WTC11 (cell line): Measurements from ENCODE around the gene CSRP3. TPM values are rescaled to one million over a fixed set of nuclear protein-coding genes. Genes with fewer than 3 reads are reported as not detected.

ENCODE experiments used
- ATAC-seq: fragments of 200-7000 bp; cut with Tn5 transposase; 2 replicates; pipeline ENCODE4 v1.10.0; 2021; ENCODE audit warnings: mild to moderate bottlenecking, moderate library complexity
- CTCF ChIA-PET: fragments of 300-600 bp; sonication (Branson Sonifier 250); formaldehyde crosslinking; loops from one replicate; lab custom pipeline; 2021; ENCODE audit warnings: antibody characterized with exemption; lab: Charles Lee
- POLR2A ChIA-PET: fragments of 350-600 bp; sonication (Branson Sonifier 250); formaldehyde crosslinking; loops from one replicate; lab custom pipeline; 2021; ENCODE audit warnings: antibody characterized with exemption; lab: Charles Lee
- DNase-seq: peaks from one replicate; pipeline ENCODE4 v3.0.0; 2021; ENCODE audit warnings: low spot score
- H3K27ac Mint-ChIP-seq: 2 replicates; pipeline ENCODE4 v1.8.0; 2021; ENCODE audit warnings: mixed read lengths
- H3K27me3 Mint-ChIP-seq: 2 replicates; pipeline ENCODE4 v1.8.0; 2021; ENCODE audit warnings: low read depth, mild to moderate bottlenecking, moderate library complexity, mixed read lengths
- H3K36me3 Mint-ChIP-seq: 2 replicates; pipeline ENCODE4 v1.8.0; 2021; ENCODE audit warnings: mixed read lengths
- H3K4me1 Mint-ChIP-seq: 2 replicates; pipeline ENCODE4 v1.8.0; 2022; ENCODE audit warnings: mixed read lengths
- H3K4me3 Mint-ChIP-seq: 2 replicates; pipeline ENCODE4 v1.8.0; 2021; ENCODE audit warnings: mild to moderate bottlenecking, moderate library complexity, mixed read lengths
- H3K9me3 Mint-ChIP-seq: 2 replicates; pipeline ENCODE4 v1.8.0; 2021; ENCODE audit warnings: mixed read lengths
- ELF4 ChIP-seq: sonication (generic); formaldehyde crosslinking; IDR thresholded peaks from 2 replicates; pipeline ENCODE4 v1.8.1; 2022; ENCODE audit warnings: low read depth, mild to moderate bottlenecking, moderate library complexity, missing genetic modification reagents
- EMX1 ChIP-seq: fragments of 250-450 bp; sonication (Bioruptor Pico); IDR thresholded peaks from 2 replicates; pipeline ENCODE4 v1.8.0; 2021; ENCODE audit warnings: mild to moderate bottlenecking
- FOXK1 ChIP-seq: sonication (generic); formaldehyde crosslinking; IDR thresholded peaks from 2 replicates; pipeline ENCODE4 v1.8.0; 2022; ENCODE audit warnings: mild to moderate bottlenecking, moderate library complexity, missing genetic modification reagents
- IRF2 ChIP-seq: sonication (generic); formaldehyde crosslinking; IDR thresholded peaks from 2 replicates; pipeline ENCODE4 v1.8.0; 2022; ENCODE audit warnings: low read depth, missing genetic modification reagents, borderline replicate concordance
- JUN ChIP-seq: sonication (generic); formaldehyde crosslinking; IDR thresholded peaks from 2 replicates; pipeline ENCODE4 v1.8.0; 2023; ENCODE audit warnings: mild to moderate bottlenecking, missing genetic modification reagents
- MYBL2 ChIP-seq: sonication (generic); formaldehyde crosslinking; IDR thresholded peaks from 2 replicates; pipeline ENCODE4 v1.8.1; 2023; ENCODE audit warnings: mild to moderate bottlenecking, moderate library complexity, missing genetic modification reagents
- NFATC4 ChIP-seq: fragments of 250-450 bp; sonication (Bioruptor Pico); IDR thresholded peaks from 2 replicates; pipeline ENCODE4 v1.9.0; 2021; ENCODE audit warnings: mild to moderate bottlenecking
- OVOL2 ChIP-seq: fragments of 250-450 bp; sonication (Bioruptor Pico); IDR thresholded peaks from 2 replicates; pipeline ENCODE4 v1.9.0; 2021; ENCODE audit warnings: mild to moderate bottlenecking, borderline replicate concordance
- ZNF138 ChIP-seq: sonication (generic); formaldehyde crosslinking; conservative IDR thresholded peaks from 2 replicates; pipeline ENCODE4 v1.8.1; 2022; ENCODE audit warnings: mild to moderate bottlenecking, moderate library complexity, missing genetic modification reagents
- ZNF317 ChIP-seq: sonication (generic); formaldehyde crosslinking; IDR thresholded peaks from 2 replicates; pipeline ENCODE4 v1.8.1; 2023; ENCODE audit warnings: low read depth, mild to moderate bottlenecking, moderate library complexity, missing genetic modification reagents, borderline replicate concordance
- ZNF396 ChIP-seq: fragments of 250-450 bp; sonication (Bioruptor Pico); IDR thresholded peaks from 2 replicates; pipeline ENCODE4 v1.8.0; 2021; ENCODE audit warnings: mild to moderate bottlenecking, moderate library complexity, borderline replicate concordance
- ZNF423 ChIP-seq: fragments of 250-450 bp; sonication (Bioruptor Pico); IDR thresholded peaks from 2 replicates; pipeline ENCODE4 v2.1.2; 2022; ENCODE audit warnings: mild to moderate bottlenecking, moderate library complexity
- total RNA-seq: library from RNA; stranded (reverse); gene quantifications from 3 replicates; pipeline ENCODE4 v1.2.3, GENCODE V29; 2021
- TF ChIP-seq, protein P1 (sequence below): sonication (generic); formaldehyde crosslinking; IDR thresholded peaks from 2 replicates; pipeline ENCODE4 v1.8.1; 2023; ENCODE audit warnings: mild to moderate bottlenecking, missing genetic modification reagents, borderline replicate concordance
- TF ChIP-seq, protein P2 (sequence below): sonication (generic); formaldehyde crosslinking; IDR thresholded peaks from 2 replicates; pipeline ENCODE4 v1.8.1; 2022; ENCODE audit warnings: mild to moderate bottlenecking, missing genetic modification reagents, moderate library complexity, borderline replicate concordance
- TF ChIP-seq, protein P3 (sequence below): fragments of 250-450 bp; sonication (Bioruptor Pico); IDR thresholded peaks from 2 replicates; pipeline ENCODE4 v1.9.0; 2021; ENCODE audit warnings: moderate library complexity, mild to moderate bottlenecking, inconsistent platforms, borderline replicate concordance
- TF ChIP-seq, protein P4 (sequence below): sonication (generic); formaldehyde crosslinking; IDR thresholded peaks from 2 replicates; pipeline ENCODE4 v1.8.1; 2022; ENCODE audit warnings: missing genetic modification reagents, borderline replicate concordance
- TF ChIP-seq, protein P5 (sequence below): sonication (generic); formaldehyde crosslinking; IDR thresholded peaks from 2 replicates; pipeline ENCODE4 v1.8.0; 2022; ENCODE audit warnings: mild to moderate bottlenecking, missing genetic modification reagents
- TF ChIP-seq, protein P6 (sequence below): sonication (generic); formaldehyde crosslinking; IDR thresholded peaks from 2 replicates; pipeline ENCODE4 v1.8.0; 2022; ENCODE audit warnings: mild to moderate bottlenecking, missing genetic modification reagents

Gene CSRP3
- total RNA-seq, 1 experiment from 2014 or later = not detected

DNA sequence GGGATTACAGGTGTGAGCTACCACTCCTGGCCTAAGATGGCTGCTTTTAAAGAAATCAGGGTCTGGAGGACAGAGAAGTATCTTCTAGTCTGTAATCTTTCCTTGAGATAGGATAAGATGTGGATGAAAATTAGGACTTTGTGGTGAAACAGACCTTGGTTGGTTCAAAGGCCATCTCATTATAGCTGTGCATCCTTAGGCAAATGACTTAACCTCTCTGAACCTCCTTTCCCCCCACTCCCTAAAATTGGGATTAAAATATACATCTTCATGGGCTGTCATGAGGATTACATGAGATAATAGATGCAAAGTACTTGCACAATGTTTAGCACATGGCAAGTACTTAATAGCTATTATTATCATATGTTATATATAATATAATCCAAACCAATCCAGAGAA, 49.8 kb upstream of the CSRP3 start (continued):
- TF ChIP-seq, protein P1, sequence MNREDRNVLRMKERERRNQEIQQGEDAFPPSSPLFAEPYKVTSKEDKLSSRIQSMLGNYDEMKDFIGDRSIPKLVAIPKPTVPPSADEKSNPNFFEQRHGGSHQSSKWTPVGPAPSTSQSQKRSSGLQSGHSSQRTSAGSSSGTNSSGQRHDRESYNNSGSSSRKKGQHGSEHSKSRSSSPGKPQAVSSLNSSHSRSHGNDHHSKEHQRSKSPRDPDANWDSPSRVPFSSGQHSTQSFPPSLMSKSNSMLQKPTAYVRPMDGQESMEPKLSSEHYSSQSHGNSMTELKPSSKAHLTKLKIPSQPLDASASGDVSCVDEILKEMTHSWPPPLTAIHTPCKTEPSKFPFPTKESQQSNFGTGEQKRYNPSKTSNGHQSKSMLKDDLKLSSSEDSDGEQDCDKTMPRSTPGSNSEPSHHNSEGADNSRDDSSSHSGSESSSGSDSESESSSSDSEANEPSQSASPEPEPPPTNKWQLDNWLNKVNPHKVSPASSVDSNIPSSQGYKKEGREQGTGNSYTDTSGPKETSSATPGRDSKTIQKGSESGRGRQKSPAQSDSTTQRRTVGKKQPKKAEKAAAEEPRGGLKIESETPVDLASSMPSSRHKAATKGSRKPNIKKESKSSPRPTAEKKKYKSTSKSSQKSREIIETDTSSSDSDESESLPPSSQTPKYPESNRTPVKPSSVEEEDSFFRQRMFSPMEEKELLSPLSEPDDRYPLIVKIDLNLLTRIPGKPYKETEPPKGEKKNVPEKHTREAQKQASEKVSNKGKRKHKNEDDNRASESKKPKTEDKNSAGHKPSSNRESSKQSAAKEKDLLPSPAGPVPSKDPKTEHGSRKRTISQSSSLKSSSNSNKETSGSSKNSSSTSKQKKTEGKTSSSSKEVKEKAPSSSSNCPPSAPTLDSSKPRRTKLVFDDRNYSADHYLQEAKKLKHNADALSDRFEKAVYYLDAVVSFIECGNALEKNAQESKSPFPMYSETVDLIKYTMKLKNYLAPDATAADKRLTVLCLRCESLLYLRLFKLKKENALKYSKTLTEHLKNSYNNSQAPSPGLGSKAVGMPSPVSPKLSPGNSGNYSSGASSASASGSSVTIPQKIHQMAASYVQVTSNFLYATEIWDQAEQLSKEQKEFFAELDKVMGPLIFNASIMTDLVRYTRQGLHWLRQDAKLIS (CRISPR knock-in tag) = no peak
- TF ChIP-seq, protein P2, sequence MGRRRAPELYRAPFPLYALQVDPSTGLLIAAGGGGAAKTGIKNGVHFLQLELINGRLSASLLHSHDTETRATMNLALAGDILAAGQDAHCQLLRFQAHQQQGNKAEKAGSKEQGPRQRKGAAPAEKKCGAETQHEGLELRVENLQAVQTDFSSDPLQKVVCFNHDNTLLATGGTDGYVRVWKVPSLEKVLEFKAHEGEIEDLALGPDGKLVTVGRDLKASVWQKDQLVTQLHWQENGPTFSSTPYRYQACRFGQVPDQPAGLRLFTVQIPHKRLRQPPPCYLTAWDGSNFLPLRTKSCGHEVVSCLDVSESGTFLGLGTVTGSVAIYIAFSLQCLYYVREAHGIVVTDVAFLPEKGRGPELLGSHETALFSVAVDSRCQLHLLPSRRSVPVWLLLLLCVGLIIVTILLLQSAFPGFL (CRISPR knock-in tag) = no peak
- TF ChIP-seq MYBL2 (CRISPR knock-in tag) (no peak), NFATC4 (CRISPR knock-in tag) (no peak), ZNF138 (CRISPR knock-in tag) (no peak)
- TF ChIP-seq, all 79 proteins: peak for 0

DNA sequence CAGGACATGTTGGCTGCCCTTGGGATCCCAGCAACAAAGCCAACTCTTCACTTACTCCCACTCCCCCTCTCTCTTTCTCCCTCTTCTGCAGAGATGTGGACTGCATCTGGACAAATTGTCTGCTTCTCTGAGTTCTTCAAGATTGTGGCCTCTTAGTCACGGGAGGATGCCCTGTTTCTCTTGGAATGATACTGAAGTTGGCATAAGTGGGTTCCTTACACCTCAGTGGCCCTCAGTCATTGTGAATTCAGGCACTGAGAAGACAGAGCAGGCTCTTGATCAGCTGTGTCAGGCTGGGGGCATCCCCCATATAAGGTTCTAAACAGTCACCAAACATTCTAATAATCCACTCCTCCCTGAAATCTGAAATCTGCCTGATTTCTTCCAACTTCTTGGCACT, 45.0 kb upstream of the CSRP3 start:
- no peak for ATAC-seq
- DNase-seq = no peak
- peaks cover 2% of the 10 kb centered on the region for H3K4me1 Mint-ChIP-seq
- POLR2A ChIA-PET = no interaction called here
- no peak overlapping the region for H3K4me3 Mint-ChIP-seq
- TF ChIP-seq OVOL2 = no peak
- TF ChIP-seq, all 79 proteins: peak for 0
- Mint-ChIP-seq H3K9me3 (peaks cover 34% of the 10 kb centered on the region), H3K27me3 (peaks cover 49% of the 10 kb centered on the region), H3K27ac (no peak overlapping the region), H3K36me3 (peaks cover 15% of the 10 kb centered on the region)
- CTCF ChIA-PET = interaction anchor here (0.6 to 2.9 kb wide), 2 partner anchors 13 to 175 kb away, joined by 3 to 11 read pairs; no protein-coding TSS in a partner anchor

DNA sequence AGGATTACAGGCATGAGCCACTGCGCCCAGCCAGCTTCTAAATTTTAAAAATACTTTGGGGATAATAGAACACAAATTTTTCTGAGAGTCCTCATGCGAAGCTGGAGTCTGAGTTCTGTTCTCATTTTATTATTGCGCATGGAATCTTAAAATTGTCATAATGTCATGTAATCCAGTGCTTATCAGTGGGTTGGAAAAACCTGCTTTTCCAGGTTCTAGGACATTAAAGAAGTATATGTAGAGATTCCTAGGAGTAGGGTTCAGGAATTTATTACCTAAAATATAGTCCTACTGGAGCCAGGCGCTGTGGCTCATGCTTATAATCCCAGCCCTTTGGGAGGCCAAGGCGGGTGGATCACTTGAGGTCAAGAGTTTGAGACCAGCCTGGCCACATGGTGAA, 43.6 kb upstream of the CSRP3 start:
- CTCF ChIA-PET = interaction anchor here (2.9 kb wide), 1 partner anchor 14 kb away, joined by 11 read pairs; no protein-coding TSS in a partner anchor
- Mint-ChIP-seq H3K27me3 (peaks cover 50% of the 10 kb centered on the region), H3K4me1 (peaks cover 2% of the 10 kb centered on the region), H3K4me3 (no peak overlapping the region), H3K27ac (no peak overlapping the region), H3K9me3 (peaks cover 31% of the 10 kb centered on the region), H3K36me3 (peaks cover 15% of the 10 kb centered on the region)
- ATAC-seq = no peak
- POLR2A ChIA-PET = no interaction called here
- DNase-seq = no peak
- TF ChIP-seq FOXK1 (CRISPR knock-in tag) = no peak
- TF ChIP-seq, protein P3, sequence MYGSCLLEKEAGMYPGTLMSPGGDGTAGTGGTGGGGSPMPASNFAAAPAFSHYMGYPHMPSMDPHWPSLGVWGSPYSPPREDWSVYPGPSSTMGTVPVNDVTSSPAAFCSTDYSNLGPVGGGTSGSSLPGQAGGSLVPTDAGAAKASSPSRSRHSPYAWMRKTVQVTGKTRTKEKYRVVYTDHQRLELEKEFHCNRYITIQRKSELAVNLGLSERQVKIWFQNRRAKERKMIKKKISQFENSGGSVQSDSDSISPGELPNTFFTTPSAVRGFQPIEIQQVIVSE (CRISPR knock-in tag) = no peak
- TF ChIP-seq, protein P4, sequence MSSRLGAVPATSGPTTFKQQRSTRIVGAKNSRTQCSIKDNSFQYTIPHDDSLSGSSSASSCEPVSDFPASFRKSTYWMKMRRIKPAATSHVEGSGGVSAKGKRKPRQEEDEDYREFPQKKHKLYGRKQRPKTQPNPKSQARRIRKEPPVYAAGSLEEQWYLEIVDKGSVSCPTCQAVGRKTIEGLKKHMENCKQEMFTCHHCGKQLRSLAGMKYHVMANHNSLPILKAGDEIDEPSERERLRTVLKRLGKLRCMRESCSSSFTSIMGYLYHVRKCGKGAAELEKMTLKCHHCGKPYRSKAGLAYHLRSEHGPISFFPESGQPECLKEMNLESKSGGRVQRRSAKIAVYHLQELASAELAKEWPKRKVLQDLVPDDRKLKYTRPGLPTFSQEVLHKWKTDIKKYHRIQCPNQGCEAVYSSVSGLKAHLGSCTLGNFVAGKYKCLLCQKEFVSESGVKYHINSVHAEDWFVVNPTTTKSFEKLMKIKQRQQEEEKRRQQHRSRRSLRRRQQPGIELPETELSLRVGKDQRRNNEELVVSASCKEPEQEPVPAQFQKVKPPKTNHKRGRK (CRISPR knock-in tag) = no peak
- TF ChIP-seq IRF2 (CRISPR knock-in tag) = no peak
- TF ChIP-seq, protein P5, sequence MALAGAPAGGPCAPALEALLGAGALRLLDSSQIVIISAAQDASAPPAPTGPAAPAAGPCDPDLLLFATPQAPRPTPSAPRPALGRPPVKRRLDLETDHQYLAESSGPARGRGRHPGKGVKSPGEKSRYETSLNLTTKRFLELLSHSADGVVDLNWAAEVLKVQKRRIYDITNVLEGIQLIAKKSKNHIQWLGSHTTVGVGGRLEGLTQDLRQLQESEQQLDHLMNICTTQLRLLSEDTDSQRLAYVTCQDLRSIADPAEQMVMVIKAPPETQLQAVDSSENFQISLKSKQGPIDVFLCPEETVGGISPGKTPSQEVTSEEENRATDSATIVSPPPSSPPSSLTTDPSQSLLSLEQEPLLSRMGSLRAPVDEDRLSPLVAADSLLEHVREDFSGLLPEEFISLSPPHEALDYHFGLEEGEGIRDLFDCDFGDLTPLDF = no peak
- no peak for TF ChIP-seq JUN
- no peak for TF ChIP-seq EMX1 (CRISPR knock-in tag)
- TF ChIP-seq ZNF396 = no peak
- TF ChIP-seq ZNF423 (CRISPR knock-in tag) = no peak
- TF ChIP-seq OVOL2 = no peak
- TF ChIP-seq ELF4 = no peak
- TF ChIP-seq ZNF317 = no peak
- TF ChIP-seq, protein P6, sequence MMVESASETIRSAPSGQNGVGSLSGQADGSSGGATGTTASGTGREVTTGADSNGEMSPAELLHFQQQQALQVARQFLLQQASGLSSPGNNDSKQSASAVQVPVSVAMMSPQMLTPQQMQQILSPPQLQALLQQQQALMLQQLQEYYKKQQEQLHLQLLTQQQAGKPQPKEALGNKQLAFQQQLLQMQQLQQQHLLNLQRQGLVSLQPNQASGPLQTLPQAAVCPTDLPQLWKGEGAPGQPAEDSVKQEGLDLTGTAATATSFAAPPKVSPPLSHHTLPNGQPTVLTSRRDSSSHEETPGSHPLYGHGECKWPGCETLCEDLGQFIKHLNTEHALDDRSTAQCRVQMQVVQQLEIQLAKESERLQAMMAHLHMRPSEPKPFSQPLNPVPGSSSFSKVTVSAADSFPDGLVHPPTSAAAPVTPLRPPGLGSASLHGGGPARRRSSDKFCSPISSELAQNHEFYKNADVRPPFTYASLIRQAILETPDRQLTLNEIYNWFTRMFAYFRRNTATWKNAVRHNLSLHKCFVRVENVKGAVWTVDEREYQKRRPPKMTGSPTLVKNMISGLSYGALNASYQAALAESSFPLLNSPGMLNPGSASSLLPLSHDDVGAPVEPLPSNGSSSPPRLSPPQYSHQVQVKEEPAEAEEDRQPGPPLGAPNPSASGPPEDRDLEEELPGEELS (CRISPR knock-in tag) = no peak
